Measurements from ENCODE around the gene GRAMD2B.
A peak's percentile ranks its signal among the peaks of the same experiment; 100 is the strongest.

Gene GRAMD2B

DNA sequence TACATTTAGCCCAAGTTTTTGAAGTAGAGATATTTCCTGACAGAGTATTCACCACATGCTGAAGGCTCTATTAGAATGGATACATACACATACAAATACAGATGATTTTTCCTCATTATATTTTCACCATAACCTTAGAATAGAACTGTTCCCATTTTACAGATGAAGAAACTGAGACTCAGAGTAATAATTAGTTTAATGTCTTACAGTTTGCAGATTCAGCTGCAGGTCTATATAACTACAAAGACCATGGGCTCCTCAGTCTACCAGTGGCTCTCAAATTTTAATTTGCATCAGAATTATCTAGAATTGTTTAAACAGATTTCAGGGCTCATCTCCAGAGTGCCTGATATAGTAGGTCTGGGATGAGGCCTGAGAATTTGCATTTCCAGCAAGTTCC, 64.4 kb downstream of the GRAMD2B start:
- Mint-ChIP-seq H3K36me3 (peaks cover 17% of the 10 kb centered on the region), H3K9me3 (no peaks in the 10 kb centered on the region)

DNA sequence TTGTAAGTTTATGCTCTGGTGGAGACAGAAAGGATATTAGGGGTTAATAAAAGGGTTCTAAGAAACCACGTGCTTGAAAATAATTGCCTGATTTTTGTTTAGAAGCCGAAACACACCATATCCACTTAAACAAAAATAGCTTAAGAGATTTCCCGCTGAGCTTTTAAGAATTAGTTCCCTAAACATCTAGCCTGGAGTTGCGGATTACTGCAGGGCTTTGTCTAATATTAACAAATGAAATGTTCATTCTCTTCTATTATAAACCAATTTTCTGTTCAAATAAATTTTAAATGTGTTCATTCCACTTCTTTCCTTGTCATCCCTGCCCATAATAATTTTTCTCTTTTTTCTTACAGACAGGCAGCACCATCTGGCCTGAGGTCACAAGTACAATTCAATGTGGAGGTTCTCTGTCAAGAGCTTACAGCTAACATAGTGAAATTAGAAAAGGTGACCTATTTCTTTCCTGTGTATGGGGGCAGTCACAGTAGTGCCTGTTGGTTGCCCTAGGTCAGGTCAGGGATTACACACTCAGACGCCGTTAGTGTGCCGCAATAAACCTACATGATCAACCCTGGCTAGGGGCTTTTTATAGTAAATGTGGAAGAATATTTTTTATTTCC, 65.3 kb downstream of the GRAMD2B start:
- no peaks in the 10 kb centered on the region for H3K9me3 Mint-ChIP-seq
- no peaks in the 10 kb centered on the region for H3K27me3 Mint-ChIP-seq
- peaks cover 12% of the 10 kb centered on the region for H3K36me3 Mint-ChIP-seq
- no peaks in the 10 kb centered on the region for H3K4me1 Mint-ChIP-seq
- DNase-seq (ENCODE audit: low spot score in 2 of 2), result no peak
- H3K27ac Mint-ChIP-seq, result no peak overlapping the region
- no peak overlapping the region for H3K4me3 Mint-ChIP-seq
- ATAC-seq (ENCODE audit: low read depth), result no peak

More for the DNA sequence above, 64.4 kb downstream of the GRAMD2B start:
- no peaks in the 10 kb centered on the region for H3K4me1 Mint-ChIP-seq
- no peaks in the 10 kb centered on the region for H3K27me3 Mint-ChIP-seq
- no peak for DNase-seq (ENCODE audit: low spot score in 2 of 2)
- ATAC-seq (ENCODE audit: low read depth), result no peak
- H3K4me3 Mint-ChIP-seq, result no peak overlapping the region
- H3K27ac Mint-ChIP-seq, result no peak overlapping the region

DNA sequence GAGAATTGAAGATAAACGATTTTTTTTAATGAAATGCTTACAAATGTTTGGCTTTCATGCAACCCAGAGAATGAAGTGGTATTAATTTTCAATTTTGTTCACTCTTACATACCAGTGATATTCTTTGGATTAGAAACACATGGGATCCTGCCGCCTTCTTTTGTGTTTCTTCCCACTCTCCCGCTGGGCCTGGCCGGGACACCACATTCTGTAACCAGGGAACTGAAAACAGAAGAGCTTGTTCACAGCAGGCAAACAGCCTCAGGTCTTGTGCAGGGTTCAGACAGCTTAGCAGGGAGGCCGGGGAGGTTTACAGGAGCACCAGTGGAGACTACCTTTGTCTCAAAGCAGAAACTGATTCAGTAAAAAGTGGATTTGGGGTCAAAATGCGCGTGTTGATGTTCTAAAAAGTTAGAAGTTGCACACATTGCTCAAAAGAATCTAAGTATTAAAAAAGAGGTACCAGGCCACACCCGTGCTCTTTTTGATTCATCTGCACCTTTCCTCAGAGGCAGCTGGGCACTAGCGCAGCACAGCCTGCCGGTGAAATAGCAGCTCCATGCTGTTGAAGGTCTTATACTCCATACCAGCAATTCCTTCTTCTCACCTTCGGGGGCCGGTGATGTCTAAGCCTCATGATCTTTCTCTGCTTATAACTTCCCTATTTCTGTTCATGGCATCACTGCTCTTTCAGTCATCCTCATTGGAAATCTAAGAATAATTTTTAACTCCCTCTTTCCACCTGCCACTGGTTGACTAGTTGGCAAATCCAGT, 67.1 kb downstream of the GRAMD2B start:
- Mint-ChIP-seq H3K9me3 (no peaks in the 10 kb centered on the region), H3K27ac (no peak overlapping the region), H3K27me3 (no peaks in the 10 kb centered on the region), H3K4me3 (no peak overlapping the region), H3K4me1 (no peaks in the 10 kb centered on the region), H3K36me3 (peaks cover 6% of the 10 kb centered on the region)
- DNase-seq (ENCODE audit: low spot score in 2 of 2), result no peak
- no peak for ATAC-seq (ENCODE audit: low read depth)

DNA sequence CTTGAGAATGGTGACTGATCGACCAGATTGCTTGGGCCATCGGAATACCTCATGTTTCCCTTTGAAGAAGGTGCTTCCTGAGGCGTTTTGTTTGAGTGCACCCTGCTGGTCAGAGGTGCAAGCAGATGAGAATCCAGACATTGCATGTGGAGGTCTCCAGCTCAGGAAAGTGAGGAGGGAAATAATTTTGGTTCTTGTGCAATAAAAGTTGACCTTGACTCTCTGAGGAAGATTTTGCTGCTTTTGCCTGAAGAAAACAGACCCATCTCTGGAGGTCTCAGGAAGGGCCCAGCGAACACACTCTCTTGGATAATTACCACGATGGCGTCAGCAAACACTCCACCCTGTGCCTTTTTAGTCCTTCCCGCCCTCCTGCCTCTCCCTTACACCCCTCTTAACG, 69.7 kb downstream of the GRAMD2B start:
- ATAC-seq (ENCODE audit: low read depth), result no peak

DNA sequence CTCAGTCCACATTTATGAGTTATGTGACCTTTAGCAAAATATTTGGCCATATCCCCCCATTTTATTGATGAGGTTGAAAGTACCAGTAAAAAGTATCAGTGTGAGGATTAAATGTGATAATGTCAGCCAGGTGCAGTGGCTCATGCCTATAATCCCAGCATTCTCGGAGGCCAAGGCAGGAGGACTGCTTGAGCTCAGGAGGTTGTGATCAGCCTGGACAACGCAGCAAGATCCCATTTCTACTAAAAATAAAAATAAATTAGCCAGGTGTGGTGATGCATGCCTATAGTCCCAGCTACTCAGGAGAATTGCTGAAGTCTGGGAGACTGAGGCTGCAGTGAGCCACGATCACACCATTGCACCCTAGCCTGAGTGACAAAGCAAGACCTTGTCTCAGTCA, 71.2 kb downstream of the GRAMD2B start:
- Mint-ChIP-seq H3K9me3 (no peaks in the 10 kb centered on the region), H3K4me1 (peaks cover 4% of the 10 kb centered on the region), H3K27ac (no peak overlapping the region), H3K4me3 (no peak overlapping the region), H3K27me3 (no peaks in the 10 kb centered on the region), H3K36me3 (no peaks in the 10 kb centered on the region)
- DNase-seq (ENCODE audit: low spot score in 2 of 2) (no peak), ATAC-seq (ENCODE audit: low read depth) (no peak)

More for the DNA sequence above, 69.7 kb downstream of the GRAMD2B start:
- H3K27me3 Mint-ChIP-seq, result no peaks in the 10 kb centered on the region
- no peaks in the 10 kb centered on the region for H3K9me3 Mint-ChIP-seq
- no peak overlapping the region for H3K27ac Mint-ChIP-seq
- H3K4me3 Mint-ChIP-seq, result no peak overlapping the region
- H3K36me3 Mint-ChIP-seq, result peaks cover 1% of the 10 kb centered on the region
- DNase-seq (ENCODE audit: low spot score in 2 of 2), result no peak
- peaks cover 4% of the 10 kb centered on the region for H3K4me1 Mint-ChIP-seq

DNA sequence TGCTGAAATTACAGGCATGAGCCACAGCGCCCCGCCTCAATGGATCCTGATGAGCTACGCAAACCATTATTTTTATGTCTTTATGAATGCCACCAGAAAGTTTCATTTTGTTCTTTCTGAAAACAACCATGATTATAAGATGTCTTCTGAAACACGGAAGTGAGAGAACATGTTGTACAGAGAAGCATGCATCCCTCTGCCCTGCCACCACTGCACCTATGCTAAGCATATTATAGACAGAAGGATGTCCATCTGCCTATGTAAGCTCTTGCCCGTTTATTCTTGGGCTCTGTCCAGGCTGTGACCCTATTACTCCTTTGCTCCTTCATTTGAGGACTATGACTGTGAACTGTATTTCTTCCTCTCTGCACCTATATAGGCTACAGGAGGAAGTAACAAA, 74.3 kb downstream of the GRAMD2B start:
- H3K36me3 Mint-ChIP-seq, result no peaks in the 10 kb centered on the region
- peaks cover 7% of the 10 kb centered on the region for H3K4me1 Mint-ChIP-seq
- no peak for DNase-seq (ENCODE audit: low spot score in 2 of 2)
- H3K4me3 Mint-ChIP-seq, result no peak overlapping the region
- no peak overlapping the region for H3K27ac Mint-ChIP-seq
- ATAC-seq (ENCODE audit: low read depth), result no peak
- H3K9me3 Mint-ChIP-seq, result no peaks in the 10 kb centered on the region
- H3K27me3 Mint-ChIP-seq, result no peaks in the 10 kb centered on the region

DNA sequence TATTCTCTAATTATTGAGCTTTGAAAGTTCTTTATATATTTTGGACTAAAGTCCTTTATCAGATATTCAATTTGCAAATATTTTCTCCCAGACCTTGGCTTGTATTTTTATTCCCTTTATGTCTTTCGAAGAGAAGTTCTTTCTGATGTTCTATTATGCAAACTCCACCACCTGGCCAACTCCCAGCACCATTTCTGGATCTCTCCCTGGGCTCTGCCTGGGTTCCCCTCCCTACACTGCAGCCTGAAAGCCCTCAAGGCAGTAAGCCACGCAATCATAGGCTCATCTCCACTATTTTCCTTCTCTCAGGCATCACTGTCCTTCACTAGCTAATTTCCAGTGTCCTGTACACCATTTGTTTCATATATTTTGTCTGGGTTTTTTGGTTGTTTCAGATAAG, 76.1 kb downstream of the GRAMD2B start:
- no peak overlapping the region for H3K27ac Mint-ChIP-seq
- ATAC-seq (ENCODE audit: low read depth) (no peak), DNase-seq (ENCODE audit: low spot score in 2 of 2) (no peak)
- no peaks in the 10 kb centered on the region for H3K36me3 Mint-ChIP-seq
- H3K27me3 Mint-ChIP-seq, result no peaks in the 10 kb centered on the region
- no peak overlapping the region for H3K4me3 Mint-ChIP-seq
- no peaks in the 10 kb centered on the region for H3K9me3 Mint-ChIP-seq
- peaks cover 7% of the 10 kb centered on the region for H3K4me1 Mint-ChIP-seq

DNA sequence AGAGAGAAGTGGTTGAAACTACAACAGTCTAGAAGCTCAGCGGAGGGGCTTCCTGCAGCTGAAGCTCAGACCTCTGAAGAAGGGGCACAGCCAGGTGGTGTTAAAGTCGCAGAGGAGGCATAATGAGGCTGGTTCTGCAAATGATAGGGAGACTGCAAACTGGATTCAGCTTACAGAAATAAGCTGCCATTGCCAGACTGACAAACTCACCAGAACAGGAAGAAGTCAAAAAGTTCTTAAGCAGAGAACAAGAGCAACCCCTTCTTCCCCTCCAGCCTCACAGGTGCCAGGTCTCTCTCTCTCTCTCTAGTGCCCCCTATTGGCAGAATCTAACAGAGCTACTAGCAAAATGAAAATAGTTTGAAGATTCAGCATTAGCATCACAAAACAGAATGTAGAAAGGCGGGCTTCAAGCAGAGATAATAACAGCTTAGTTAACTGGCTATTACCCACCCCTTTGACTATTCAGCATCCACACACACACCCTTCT, 76.7 kb downstream of the GRAMD2B start:
- no peaks in the 10 kb centered on the region for H3K36me3 Mint-ChIP-seq
- H3K9me3 Mint-ChIP-seq, result no peaks in the 10 kb centered on the region
- H3K4me1 Mint-ChIP-seq, result peaks cover 7% of the 10 kb centered on the region
- no peak overlapping the region for H3K27ac Mint-ChIP-seq
- DNase-seq (ENCODE audit: low spot score in 2 of 2) (peak in 1 of 2 donors; percentile 30), ATAC-seq (ENCODE audit: low read depth) (peak; percentile 53)
- no peaks in the 10 kb centered on the region for H3K27me3 Mint-ChIP-seq
- no peak overlapping the region for H3K4me3 Mint-ChIP-seq

DNA sequence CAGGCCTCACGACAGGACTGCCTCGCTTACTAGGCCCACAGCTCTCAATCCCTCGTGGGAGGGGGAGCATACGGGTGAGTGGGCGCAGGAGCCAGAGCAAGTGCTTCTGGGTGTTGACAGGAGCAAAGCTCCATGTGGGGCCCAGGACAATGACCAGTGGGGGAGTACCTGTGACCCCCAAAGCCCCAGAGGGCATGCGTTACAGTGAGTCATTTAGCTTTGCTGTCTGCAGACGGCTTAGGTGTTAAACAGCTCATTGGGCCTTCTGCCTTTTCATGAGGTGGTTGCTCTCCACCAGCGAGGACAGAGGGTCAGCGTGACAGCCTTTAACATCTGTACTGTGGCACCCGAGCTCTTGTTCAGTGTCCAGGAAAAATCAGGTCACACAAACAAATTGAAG, 78.2 kb downstream of the GRAMD2B start:
- Mint-ChIP-seq H3K4me1 (peaks cover 7% of the 10 kb centered on the region), H3K36me3 (no peaks in the 10 kb centered on the region), H3K27ac (no peak overlapping the region), H3K27me3 (no peaks in the 10 kb centered on the region), H3K4me3 (no peak overlapping the region), H3K9me3 (no peaks in the 10 kb centered on the region)
- ATAC-seq (ENCODE audit: low read depth), result no peak
- no peak for DNase-seq (ENCODE audit: low spot score in 2 of 2)

DNA sequence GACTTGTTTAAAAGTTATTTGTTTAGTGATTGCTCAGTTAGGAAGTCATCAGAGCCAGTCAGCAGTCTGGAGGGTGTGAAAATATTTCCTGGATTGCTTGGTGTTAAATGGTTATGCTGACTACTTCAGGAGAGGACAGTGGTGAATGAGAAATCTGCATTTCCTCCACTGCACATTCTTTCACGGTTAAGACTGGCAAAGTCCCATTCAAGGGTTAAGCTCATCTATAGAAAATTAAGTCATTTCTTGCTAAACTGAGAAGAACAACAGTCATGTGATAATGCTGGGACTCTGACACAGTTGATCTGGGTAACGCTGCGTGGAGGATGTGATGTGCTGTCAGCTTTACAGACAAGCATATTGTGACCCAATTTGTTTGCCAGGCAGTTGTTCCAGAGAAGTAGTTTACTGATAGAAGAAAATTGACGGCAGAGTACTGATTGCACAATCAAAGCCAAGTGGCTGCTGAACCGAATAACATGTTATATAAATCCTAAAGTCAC, 80.4 kb downstream of the GRAMD2B start:
- ATAC-seq (ENCODE audit: low read depth), result no peak
- Mint-ChIP-seq H3K36me3 (no peaks in the 10 kb centered on the region), H3K4me3 (no peak overlapping the region), H3K9me3 (no peaks in the 10 kb centered on the region), H3K27ac (no peak overlapping the region), H3K27me3 (no peaks in the 10 kb centered on the region), H3K4me1 (peaks cover 3% of the 10 kb centered on the region)
- no peak for DNase-seq (ENCODE audit: low spot score in 2 of 2)

DNA sequence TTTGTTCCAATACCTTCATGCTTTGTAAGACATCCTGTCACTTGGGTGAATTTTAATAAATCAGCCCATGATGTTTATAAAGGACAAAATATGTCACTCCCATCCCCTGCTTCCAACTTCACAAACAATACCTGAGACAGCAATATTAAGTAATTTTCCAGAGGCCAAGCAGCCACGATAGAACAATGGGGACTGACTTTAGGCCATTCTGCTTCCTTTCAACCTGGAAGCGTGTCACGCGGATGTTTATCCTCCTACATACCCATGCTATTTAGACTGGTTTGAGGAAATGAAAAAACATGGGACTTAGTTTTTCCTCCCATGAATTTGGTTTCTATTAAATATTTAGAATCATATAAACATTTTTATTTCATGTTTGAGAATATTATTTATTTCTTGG, 82.9 kb downstream of the GRAMD2B start:
- Mint-ChIP-seq H3K27ac (no peak overlapping the region), H3K4me3 (no peak overlapping the region), H3K36me3 (no peaks in the 10 kb centered on the region), H3K27me3 (no peaks in the 10 kb centered on the region), H3K9me3 (no peaks in the 10 kb centered on the region), H3K4me1 (peaks cover 4% of the 10 kb centered on the region)
- DNase-seq (ENCODE audit: low spot score in 2 of 2), result no peak
- no peak for ATAC-seq (ENCODE audit: low read depth)

DNA sequence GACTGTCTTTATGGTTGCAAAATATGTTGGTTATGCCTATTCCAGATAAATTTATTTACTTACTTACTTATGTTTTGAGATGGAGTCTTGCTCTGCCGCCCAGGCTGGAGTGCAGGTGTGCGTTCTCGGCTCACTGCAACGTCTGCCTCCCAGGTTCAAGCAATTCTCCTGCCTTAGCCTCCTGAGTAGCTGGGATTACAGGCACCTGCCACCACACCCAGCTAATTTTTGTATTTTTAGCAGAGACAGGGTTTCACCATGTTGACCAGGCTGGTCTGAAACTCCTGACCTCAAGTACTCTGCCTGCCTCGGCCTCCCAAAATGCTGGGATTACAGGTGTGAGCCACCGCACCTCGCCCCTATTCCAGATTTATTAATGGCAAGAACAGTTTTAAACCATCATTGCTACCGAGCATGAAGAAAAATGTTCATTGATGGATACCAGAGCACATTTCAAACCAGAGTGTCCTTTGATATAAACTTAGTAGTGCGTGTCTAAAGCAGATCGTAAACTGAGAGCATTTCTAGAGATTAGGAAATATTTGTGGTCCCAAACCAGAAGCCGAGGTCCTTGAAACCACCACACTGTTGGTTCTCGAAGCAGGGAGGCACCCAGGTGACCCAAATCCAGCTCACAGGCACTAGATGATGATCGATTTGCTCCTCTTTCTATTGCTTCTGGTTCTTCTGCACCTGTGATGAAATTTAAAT, 85.2 kb downstream of the GRAMD2B start:
- H3K27me3 Mint-ChIP-seq, result no peaks in the 10 kb centered on the region
- H3K4me3 Mint-ChIP-seq, result no peak overlapping the region
- DNase-seq (ENCODE audit: low spot score in 2 of 2) (no peak), ATAC-seq (ENCODE audit: low read depth) (no peak)
- H3K36me3 Mint-ChIP-seq, result no peaks in the 10 kb centered on the region
- H3K9me3 Mint-ChIP-seq, result no peaks in the 10 kb centered on the region
- peak overlapping the region; percentile 45 for H3K27ac Mint-ChIP-seq
- peaks cover 4% of the 10 kb centered on the region for H3K4me1 Mint-ChIP-seq

DNA sequence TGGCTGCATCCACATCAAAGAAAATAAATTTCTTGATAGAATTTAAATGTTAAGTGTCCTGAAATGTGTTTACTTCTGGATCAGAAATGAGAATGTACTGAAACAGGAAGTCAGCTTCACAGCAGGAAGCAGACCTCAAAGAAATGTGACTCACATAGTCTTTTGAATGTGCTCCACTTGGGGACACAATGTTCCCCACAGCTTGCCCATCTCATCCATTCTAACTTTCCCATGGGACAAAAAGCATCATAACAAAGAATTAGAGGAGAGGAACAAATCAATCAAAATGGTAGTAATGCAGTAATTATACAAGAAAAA, 85.7 kb downstream of the GRAMD2B start:
- ATAC-seq (ENCODE audit: low read depth) (no peak), DNase-seq (ENCODE audit: low spot score in 2 of 2) (no peak)
- Mint-ChIP-seq H3K36me3 (no peaks in the 10 kb centered on the region), H3K4me1 (peaks cover 4% of the 10 kb centered on the region), H3K27me3 (no peaks in the 10 kb centered on the region), H3K9me3 (no peaks in the 10 kb centered on the region), H3K27ac (peak overlapping the region; percentile 45), H3K4me3 (no peak overlapping the region)

DNA sequence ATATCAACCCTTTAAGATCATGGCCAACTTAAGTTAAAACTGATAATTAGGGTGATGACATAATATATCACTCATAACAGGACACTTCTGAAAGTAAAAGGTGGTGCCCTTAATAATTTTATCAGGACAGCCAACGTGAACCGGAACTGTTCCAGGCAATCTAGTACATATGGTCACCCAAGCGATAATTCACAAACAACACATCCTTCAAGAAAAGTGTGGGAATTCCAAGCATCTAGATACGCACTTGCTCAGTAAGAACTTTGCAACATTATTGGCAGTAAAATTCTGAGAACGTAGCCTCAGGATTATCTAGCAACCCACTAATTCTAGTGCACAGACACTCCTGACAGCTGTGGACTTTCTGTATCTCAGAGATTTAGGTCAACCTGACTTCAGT, 86.1 kb downstream of the GRAMD2B start:
- DNase-seq (ENCODE audit: low spot score in 2 of 2) (no peak), ATAC-seq (ENCODE audit: low read depth) (no peak)
- Mint-ChIP-seq H3K27me3 (no peaks in the 10 kb centered on the region), H3K4me3 (no peak overlapping the region), H3K9me3 (no peaks in the 10 kb centered on the region), H3K36me3 (no peaks in the 10 kb centered on the region), H3K4me1 (peaks cover 4% of the 10 kb centered on the region), H3K27ac (no peak overlapping the region)

Measured in memory B cell (primary cell).